GM12878 (cell line): ENCODE data around the gene GGPS1. TPM values are rescaled to one million over a fixed set of nuclear protein-coding genes. Genes with fewer than 3 reads are reported as not detected.

Experiments used
- ATAC-seq: fragments of 200-7000 bp; cut with Tn5 transposase; 3 replicates; pipeline ENCODE4 v1.9.1; 2020; ENCODE audit warnings: mild to moderate bottlenecking, moderate library complexity
- BruUV-seq: library from RNA; stranded (reverse); fragments of 400-500 nt; replicated peaks from 2 replicates; lab custom pipeline; 2021; lab: Mats Ljungman, UMichigan
- CTCF ChIA-PET: fragments of 300-600 bp; sonication (Branson Sonifier 250); formaldehyde crosslinking; extraction: SDS; loops from one replicate; lab custom pipeline; 2021; ENCODE audit warnings: inconsistent platforms; lab: Yijun Ruan, JAX
- POLR2A ChIA-PET: fragments of 350-600 bp; formaldehyde crosslinking; extraction: SDS; loops from one replicate; lab custom pipeline; 2021; ENCODE audit warnings: inconsistent platforms; lab: Charles Lee
- RAD21 ChIA-PET: fragments of 300-600 bp; sonication (Branson Sonifier 250); formaldehyde crosslinking; loops from one replicate; lab custom pipeline; 2023; ENCODE audit warnings: antibody characterized with exemption; ENCODE audit not compliant: unreplicated experiment; lab: Charles Lee
- SMC1A ChIA-PET: fragments of 300-600 bp; sonication (Branson Sonifier 250); formaldehyde crosslinking; loops from one replicate; lab custom pipeline; 2023; ENCODE audit not compliant: unreplicated experiment, uncharacterized antibody; lab: Charles Lee
- DNase-seq: peaks from one replicate; pipeline ENCODE4 v3.0.0-alpha.2; 2011; ENCODE audit warnings: low read depth, low spot score
- FAIRE-seq: peaks from 3 replicates; lab custom pipeline; 2011; peaks lifted over from hg19 to GRCh38; lab: Jason Lieb, UNC
- H2AFZ ChIP-seq: 2 replicates; pipeline ENCODE4 v1.6.0; 2011; ENCODE audit warnings: low read depth, low read length, control low read depth; ENCODE audit not compliant: control insufficient read depth
- H3K27ac ChIP-seq: 2 replicates; pipeline ENCODE4 v1.5.1; 2011; ENCODE audit warnings: control low read depth; ENCODE audit not compliant: control insufficient read depth, insufficient read depth
- H3K27me3 ChIP-seq, 2 experiments: replicated peaks in 1 of 2; 2 replicates each; pipeline versions ENCODE4 v1.6.0 to v1.6.1; 2011; ENCODE audit warnings: low read length in 1 of 2; ENCODE audit not compliant: control insufficient read depth in 2 of 2, insufficient read depth in 2 of 2
- H3K36me3 ChIP-seq, 2 experiments: 2 replicates each; pipeline ENCODE4 v1.5.1; 2011; ENCODE audit warnings: low read length in 1 of 2; ENCODE audit not compliant: control insufficient read depth in 2 of 2, insufficient read depth in 2 of 2
- H3K4me1 ChIP-seq: 2 replicates; pipeline ENCODE4 v1.6.1; 2011; ENCODE audit warnings: mild to moderate bottlenecking, low read length, moderate library complexity, mixed read lengths; ENCODE audit not compliant: control insufficient read depth, insufficient read depth
- H3K4me2 ChIP-seq: 2 replicates; pipeline ENCODE4 v1.6.0; 2011; ENCODE audit warnings: control low read depth; ENCODE audit not compliant: control insufficient read depth, insufficient read depth
- H3K4me3 ChIP-seq: fragments of 200-600 bp; sonication (generic); 2 replicates; pipeline ENCODE4 v1.5.1; 2016
- H3K79me2 ChIP-seq: 2 replicates; pipeline ENCODE4 v1.6.0; 2011; ENCODE audit warnings: low read length; ENCODE audit not compliant: control insufficient read depth, insufficient read depth
- H3K9ac ChIP-seq: 2 replicates; pipeline ENCODE4 v1.8.0; 2011; ENCODE audit warnings: low read length, control low read depth, mixed read lengths; ENCODE audit not compliant: control insufficient read depth, insufficient read depth
- H3K9me3 ChIP-seq: replicated peaks from 3 replicates; pipeline ENCODE4 v1.5.1; 2011; ENCODE audit warnings: mild to moderate bottlenecking, low read length; ENCODE audit not compliant: control insufficient read depth, insufficient read depth
- H4K20me1 ChIP-seq: 2 replicates; pipeline ENCODE4 v1.6.0; 2011; ENCODE audit not compliant: control insufficient read depth, insufficient read depth
- MXI1 ChIP-seq: fragments of 150-350 bp; IDR thresholded peaks from 2 replicates; pipeline ENCODE4 v1.6.1; 2011; ENCODE audit warnings: low read depth, mild to moderate bottlenecking, inconsistent platforms, low read length, improper control_type of control experiment
- NR2C1 ChIP-seq: fragments of 450-650 bp; IDR thresholded peaks from 2 replicates; pipeline ENCODE4 v1.6.1; 2017; ENCODE audit warnings: antibody characterized with exemption, mild to moderate bottlenecking, moderate library complexity
- PAX8 ChIP-seq: fragments of 450-650 bp; IDR thresholded peaks from 2 replicates; pipeline ENCODE4 v1.6.1; 2017; ENCODE audit warnings: mild to moderate bottlenecking, moderate library complexity
- RB1 ChIP-seq: fragments of 450-650 bp; formaldehyde crosslinking; IDR thresholded peaks from 2 replicates; pipeline ENCODE4 v1.6.1; 2017; ENCODE audit warnings: mild to moderate bottlenecking, borderline replicate concordance
- SPI1 ChIP-seq: IDR thresholded peaks from 2 replicates; pipeline ENCODE4 v1.6.1; 2011; ENCODE audit warnings: low read depth, mild to moderate bottlenecking, low read length, moderate library complexity, borderline replicate concordance; ENCODE audit not compliant: insufficient read depth
- YY1 ChIP-seq: IDR thresholded peaks from 2 replicates; pipeline ENCODE4 v1.6.1; 2011; ENCODE audit warnings: low read depth, mild to moderate bottlenecking, low read length
- ZNF207 ChIP-seq: fragments of 450-650 bp; IDR thresholded peaks from 2 replicates; pipeline ENCODE4 v1.6.1; 2014; ENCODE audit warnings: antibody characterized with exemption, mild to moderate bottlenecking, borderline replicate concordance
- ZNF274 ChIP-seq: IDR thresholded peaks from one replicate; pipeline ENCODE4 v1.8.0; 2011; ENCODE audit not compliant: insufficient read length, insufficient read depth
- ZNF592 ChIP-seq: fragments of 450-650 bp; IDR thresholded peaks from 2 replicates; pipeline ENCODE4 v1.6.1; 2017; ENCODE audit warnings: mild to moderate bottlenecking, moderate library complexity
- WGBS: methylation state at CpG from one replicate; pipeline ENCODE4 v1.1.6; 2016; ENCODE audit warnings: low lambda C conversion rate; ENCODE audit not compliant: insufficient replicate concordance, insufficient coverage; ENCODE audit errors: missing lambda C conversion rate; 5-methylcytosine and 5-hydroxymethylcytosine counted together
- in situ Hi-C: fragments of 300-500 bp; cut with MboI; formaldehyde crosslinking; loops from 9 replicates; pipeline ENCODE4 v1.14.3; 2018; ENCODE audit warnings: mixed read lengths
- intact Hi-C: fragments of 100-400 bp; cut with micrococcal nuclease; formaldehyde crosslinking; loops from one replicate; pipeline ENCODE4 v1.14.2; 2022; ENCODE audit not compliant: unreplicated experiment
- polyA plus RNA-seq, 11 experiments: library from polyadenylated mRNA; depleted of rRNA in 4 of 11; unstranded in 6 of 11; stranded (reverse) in 5 of 11; fragments of >200 nt; fragmentation: Nextera tagmentation in 4 of 11; fragmentation: Illumina TruSeq in 1 of 11; extraction: Ambion mirVana in 4 of 11; extraction: Trizol in 1 of 11; gene quantifications; 1 replicate in 1 of 11; 2 replicates in 10 of 11; pipeline versions ENCODE4 v1.2.1 to v1.2.3, GENCODE V29; 2011 to 2016; ENCODE audit warnings: inconsistent platforms in 2 of 11, missing spikeins in 2 of 11, low read depth in 1 of 11
- total RNA-seq, 4 experiments: library from RNA; depleted of rRNA in 3 of 4; stranded (reverse); fragments of >200 nt in 3 of 4; fragmentation: Illumina TruSeq in 1 of 4; extraction: Trizol in 1 of 4; gene quantifications; 2 replicates each; pipeline versions ENCODE4 v1.2.1 to v1.2.3, GENCODE V29; 2013 to 2021

Gene GGPS1
- total and polyA plus RNA-seq, 10 of the 15 experiments (the other 5 are each of a cell fraction or from before 2014, with no cell fraction given), result 15.1 to 36.0 (median 25.3) TPM

DNA sequence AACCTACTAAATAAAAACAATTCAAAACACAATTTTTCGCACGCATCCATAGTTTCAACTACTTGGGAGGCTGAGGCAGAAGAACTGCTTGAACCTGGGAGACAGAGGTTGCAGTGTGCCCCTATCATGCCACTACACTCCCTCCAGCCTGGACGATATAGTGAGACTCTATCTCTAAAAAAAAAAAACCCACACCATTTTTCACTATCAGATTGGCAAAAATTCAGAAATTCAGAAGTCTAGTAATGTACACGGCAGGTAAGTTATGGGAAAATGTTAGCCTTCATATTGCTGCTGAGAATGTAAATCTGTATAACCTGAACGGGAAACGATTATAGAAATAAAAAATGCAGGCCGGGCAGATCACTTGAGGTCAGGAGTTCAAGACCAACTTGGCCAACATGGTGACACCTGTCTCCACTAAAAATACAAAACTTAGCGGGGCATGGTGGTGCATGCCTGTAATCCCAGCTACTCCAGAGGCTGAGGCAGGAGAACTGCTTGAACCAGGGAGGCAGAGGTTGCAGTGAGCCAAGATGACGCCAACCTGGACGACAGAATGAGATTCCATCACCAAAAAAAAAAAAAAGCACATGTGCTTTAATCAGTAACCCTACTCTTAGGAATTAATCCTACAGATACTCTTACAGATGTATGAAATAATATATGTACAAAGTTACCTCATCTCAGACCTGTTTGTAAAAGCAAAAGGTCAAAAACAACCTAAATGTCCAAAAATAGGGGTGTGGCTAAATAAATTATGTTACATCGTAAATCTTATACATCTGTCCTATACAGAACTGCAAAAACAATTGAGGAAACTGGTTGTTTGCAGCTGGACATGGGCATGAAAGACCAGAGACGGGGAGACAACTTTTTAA lies 38.3 kb upstream of the GGPS1 start:
- SMC1A ChIA-PET, result interaction anchor here (1.0 to 1.3 kb wide), 2 partner anchors 11 to 15 kb away, joined by 3 to 4 read pairs; no protein-coding TSS in a partner anchor
- ATAC-seq, result no peak
- CTCF ChIA-PET, result interaction anchor here (0.6 to 0.8 kb wide), 2 partner anchors 9 to 24 kb away, joined by 3 read pairs; no protein-coding TSS in a partner anchor
- in situ Hi-C loops (no loop called here), intact Hi-C loops (no loop called here)
- RAD21 ChIA-PET, result interaction anchor here (0.7 kb wide), 1 partner anchor 553 kb away, joined by 4 read pairs; no protein-coding TSS in a partner anchor
- Histone ChIP-seq H3K4me3 (no peak overlapping the region), H3K9ac (no peak overlapping the region), H3K9me3 (no peaks in the 10 kb centered on the region), H3K4me1 (no peaks in the 10 kb centered on the region; the same call in 1 of the 2 replicates), H3K79me2 (peaks cover 79% of the 10 kb centered on the region), H4K20me1 (no peaks in the 10 kb centered on the region), H3K27me3 (no peaks in the 10 kb centered on the region), H2AFZ (no peak overlapping the region), H3K4me2 (no peak overlapping the region), H3K36me3 (no peaks in the 10 kb centered on the region; a peak in 1 of 4 replicates), H3K27ac (no peak overlapping the region)
- 87% methylated on average over 11 of the region's 12 CpGs for WGBS
- no TSS peak for BruUV-seq
- POLR2A ChIA-PET, result interaction anchor here (1.5 kb wide), 1 partner anchor 10 kb away, joined by 5 read pairs; no protein-coding TSS in a partner anchor
- no peak for DNase-seq
- TF ChIP-seq ZNF207 (no peak), RB1 (no peak), PAX8 (no peak), YY1 (no peak), ZNF274 (no peak), MXI1 (no peak), ZNF592 (no peak), SPI1 (no peak), NR2C1 (no peak)
- no peak for FAIRE-seq
